Thoracic aorta (tissue), 2 donors: Measurements from ENCODE around the gene TARBP1. TPM values are rescaled to one million over a fixed set of nuclear protein-coding genes. Genes with fewer than 3 reads are reported as not detected.
A peak's percentile ranks its signal among the peaks of the same experiment; 100 is the strongest.

Experiments
- ATAC-seq: fragments of 150-250 bp; one replicate; pipeline ENCODE4 v1.8.0; 2017; ENCODE audit warnings: low read depth; ENCODE audit not compliant: insufficient number of reproducible peaks, low FRiP score
- DNase-seq: peaks from one replicate; pipeline ENCODE4 v3.0.0-alpha.2; 2020; ENCODE audit warnings: low spot score
- H3K27ac ChIP-seq, 2 donors: fragments of 200-600 bp; sonication (generic); 1 replicate in 1 of 2; 2 replicates in 1 of 2; pipeline ENCODE4 v1.5.1; 2016; ENCODE audit warnings: mild to moderate bottlenecking in 2 of 2, moderate library complexity in 2 of 2
- H3K27me3 ChIP-seq: fragments of 200-600 bp; sonication (generic); replicated peaks from 2 replicates; pipeline ENCODE4 v1.6.0; 2016; ENCODE audit warnings: mild to moderate bottlenecking; ENCODE audit not compliant: insufficient read depth
- H3K36me3 ChIP-seq: fragments of 200-600 bp; sonication (generic); one replicate; pipeline ENCODE4 v1.5.1; 2016
- H3K4me1 ChIP-seq, 2 donors: fragments of 200-600 bp; sonication (generic); 1 replicate in 1 of 2; 2 replicates in 1 of 2; pipeline versions ENCODE4 v1.5.1 to v1.6.0; 2016; ENCODE audit warnings: low read depth in 2 of 2, mild to moderate bottlenecking in 1 of 2; ENCODE audit not compliant: control insufficient read depth in 1 of 2
- H3K4me3 ChIP-seq: fragments of 200-600 bp; sonication (generic); 2 replicates; pipeline ENCODE4 v1.5.1; 2016; ENCODE audit warnings: mild to moderate bottlenecking
- H3K9me3 ChIP-seq: fragments of 200-600 bp; sonication (generic); 2 replicates; pipeline ENCODE4 v1.5.1; 2016
- total RNA-seq, 2 donors: library from RNA; depleted of rRNA; stranded (reverse); fragments of >200 nt; gene quantifications; one replicate each; pipeline versions ENCODE4 v1.1.0 to v1.2.3, GENCODE V29; 2016
- TF ChIP-seq, protein P1 (sequence below): fragments of 200-600 bp; sonication (generic); IDR thresholded peaks from one replicate; pipeline ENCODE4 v1.5.1; 2019; ENCODE audit warnings: antibody characterized with exemption

The TARBP1 gene
- total RNA-seq, 2 donors from 2014 or later, result 11.5 to 13.5 TPM

DNA sequence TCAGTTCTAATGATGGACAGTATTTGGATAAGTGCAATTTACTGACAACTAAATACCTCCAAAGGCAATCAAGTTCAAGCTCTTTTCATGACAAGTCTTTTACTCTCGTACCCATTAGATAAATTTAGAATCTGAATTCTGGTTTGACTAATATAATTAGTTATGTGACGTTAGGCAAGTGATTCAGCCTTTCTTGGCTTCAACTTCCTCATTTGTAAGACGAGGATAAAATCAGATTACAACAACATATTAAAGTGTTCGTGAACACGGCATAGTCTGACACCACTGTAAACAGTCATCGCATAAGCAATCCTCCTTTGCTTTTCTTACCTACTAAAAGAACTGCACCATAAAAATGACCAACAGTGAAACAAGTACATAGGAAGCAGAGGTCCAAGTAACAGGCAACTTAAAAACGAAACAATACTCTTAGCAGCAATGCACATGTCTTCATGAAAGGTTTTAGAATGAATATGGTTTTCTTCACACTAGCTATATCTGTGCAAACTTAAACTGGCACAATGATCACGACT, 80.1 kb downstream of the TARBP1 start:
- TF ChIP-seq, protein P1, sequence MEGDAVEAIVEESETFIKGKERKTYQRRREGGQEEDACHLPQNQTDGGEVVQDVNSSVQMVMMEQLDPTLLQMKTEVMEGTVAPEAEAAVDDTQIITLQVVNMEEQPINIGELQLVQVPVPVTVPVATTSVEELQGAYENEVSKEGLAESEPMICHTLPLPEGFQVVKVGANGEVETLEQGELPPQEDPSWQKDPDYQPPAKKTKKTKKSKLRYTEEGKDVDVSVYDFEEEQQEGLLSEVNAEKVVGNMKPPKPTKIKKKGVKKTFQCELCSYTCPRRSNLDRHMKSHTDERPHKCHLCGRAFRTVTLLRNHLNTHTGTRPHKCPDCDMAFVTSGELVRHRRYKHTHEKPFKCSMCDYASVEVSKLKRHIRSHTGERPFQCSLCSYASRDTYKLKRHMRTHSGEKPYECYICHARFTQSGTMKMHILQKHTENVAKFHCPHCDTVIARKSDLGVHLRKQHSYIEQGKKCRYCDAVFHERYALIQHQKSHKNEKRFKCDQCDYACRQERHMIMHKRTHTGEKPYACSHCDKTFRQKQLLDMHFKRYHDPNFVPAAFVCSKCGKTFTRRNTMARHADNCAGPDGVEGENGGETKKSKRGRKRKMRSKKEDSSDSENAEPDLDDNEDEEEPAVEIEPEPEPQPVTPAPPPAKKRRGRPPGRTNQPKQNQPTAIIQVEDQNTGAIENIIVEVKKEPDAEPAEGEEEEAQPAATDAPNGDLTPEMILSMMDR, result no peak
- no peaks in the 10 kb centered on the region for H3K9me3 ChIP-seq
- H3K27me3 ChIP-seq, result no peaks in the 10 kb centered on the region
- DNase-seq (no peak), ATAC-seq (no peak)
- no peaks in the 10 kb centered on the region for H3K36me3 ChIP-seq
- no peak overlapping the region for H3K27ac ChIP-seq
- H3K4me3 ChIP-seq, result peak overlapping the region; percentile 10
- peaks cover 0 to 3% of the 10 kb centered on the region in 2 donors for H3K4me1 ChIP-seq

DNA sequence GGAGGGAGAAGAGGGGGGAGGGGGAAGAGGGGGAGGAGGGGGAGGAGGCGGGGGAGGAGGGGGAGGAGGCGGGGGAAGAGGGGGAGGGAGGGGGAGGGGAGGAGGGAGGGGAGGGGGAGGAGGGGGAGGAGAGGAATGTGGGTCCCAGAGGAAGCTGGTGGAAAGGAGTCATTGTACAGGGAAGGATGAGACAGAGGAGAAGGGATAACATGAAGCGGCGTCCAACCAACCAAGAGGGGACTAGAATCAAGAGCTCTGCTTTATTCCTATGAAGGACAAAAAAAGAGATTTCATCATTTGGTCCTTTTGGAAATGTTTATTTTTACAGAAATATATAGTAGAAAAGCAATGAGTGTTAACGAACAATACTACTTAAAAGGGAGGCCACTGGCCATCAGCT, 81.2 kb downstream of the TARBP1 start:
- Histone ChIP-seq H3K4me1 (peaks cover 0 to 3% of the 10 kb centered on the region in 2 donors), H3K27ac (no peak overlapping the region), H3K9me3 (no peaks in the 10 kb centered on the region), H3K27me3 (no peaks in the 10 kb centered on the region), H3K36me3 (no peaks in the 10 kb centered on the region), H3K4me3 (no peak overlapping the region)
- DNase-seq (no peak), ATAC-seq (no peak)
- TF ChIP-seq, protein P1, result no peak

DNA sequence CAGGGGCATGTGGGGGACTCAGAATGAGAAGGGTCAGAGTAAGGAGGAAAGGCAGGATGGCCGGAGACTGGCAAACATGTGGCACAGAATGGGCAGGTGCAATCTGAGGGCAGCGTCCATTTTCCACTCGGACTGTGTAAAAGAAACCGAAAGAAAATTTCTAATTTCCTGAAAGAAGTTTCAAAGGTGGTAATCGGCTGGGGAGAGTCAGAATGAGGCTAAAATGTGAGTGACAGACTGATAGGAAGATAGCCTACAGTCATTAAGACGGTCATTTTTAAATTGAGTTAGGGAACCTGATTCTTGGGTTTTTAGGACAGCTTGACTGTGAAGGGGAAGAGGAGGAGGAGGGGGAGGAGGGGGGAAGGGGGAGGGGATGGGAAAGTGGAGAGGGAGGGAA, 82.1 kb downstream of the TARBP1 start:
- no peak overlapping the region for H3K4me3 ChIP-seq
- no peaks in the 10 kb centered on the region for H3K27me3 ChIP-seq
- TF ChIP-seq, protein P1, result no peak
- DNase-seq (no peak), ATAC-seq (no peak)
- H3K27ac ChIP-seq, result no peak overlapping the region
- H3K36me3 ChIP-seq, result no peaks in the 10 kb centered on the region
- H3K4me1 ChIP-seq, result peaks cover 0 to 3% of the 10 kb centered on the region in 2 donors
- H3K9me3 ChIP-seq, result no peaks in the 10 kb centered on the region

DNA sequence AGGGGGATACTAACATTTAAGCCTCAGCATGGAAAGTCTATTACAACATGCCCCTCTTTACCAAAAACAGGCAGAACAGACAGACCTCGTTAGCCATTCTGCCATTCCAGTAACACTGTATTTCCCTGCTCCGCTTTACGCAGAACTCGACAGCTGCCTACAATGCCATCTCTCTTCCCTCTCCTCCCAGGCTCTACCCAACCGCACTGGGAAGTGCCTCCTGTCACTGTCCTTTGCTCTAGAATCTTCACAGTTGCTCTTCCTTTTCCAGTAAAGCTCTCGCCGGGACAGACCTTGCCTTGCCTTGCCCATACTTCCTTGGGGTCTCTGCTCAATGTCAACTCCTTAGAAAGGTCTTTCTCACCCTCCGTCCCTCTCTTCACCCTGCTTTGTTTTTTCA, 82.9 kb downstream of the TARBP1 start:
- Histone ChIP-seq H3K9me3 (no peaks in the 10 kb centered on the region), H3K4me1 (peaks cover 0 to 3% of the 10 kb centered on the region in 2 donors), H3K27me3 (no peaks in the 10 kb centered on the region), H3K4me3 (no peak overlapping the region), H3K27ac (no peak overlapping the region), H3K36me3 (no peaks in the 10 kb centered on the region)
- DNase-seq (no peak), ATAC-seq (no peak)
- TF ChIP-seq, protein P1, result no peak

DNA sequence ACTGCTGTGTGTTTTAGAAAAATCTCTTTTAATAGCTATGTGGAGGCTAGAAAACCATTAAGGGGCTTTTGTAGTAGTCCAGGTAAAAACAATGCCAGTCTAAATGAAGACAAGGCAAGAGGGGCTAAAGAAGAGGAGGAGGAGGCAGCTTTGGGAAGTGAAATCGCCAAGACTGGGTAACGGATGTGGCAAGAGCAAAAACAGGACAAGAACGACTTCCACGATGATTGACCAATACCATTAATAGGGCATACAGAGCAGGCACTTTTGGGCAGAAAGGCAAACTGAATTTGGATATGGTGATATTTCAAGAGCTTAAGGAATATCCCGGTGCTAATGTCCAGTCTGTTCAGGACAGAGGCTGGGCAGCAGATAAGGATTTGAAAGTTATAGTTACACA, 83.7 kb downstream of the TARBP1 start:
- DNase-seq, result no peak
- no peaks in the 10 kb centered on the region for H3K9me3 ChIP-seq
- peaks cover 0 to 3% of the 10 kb centered on the region in 2 donors for H3K4me1 ChIP-seq
- H3K4me3 ChIP-seq, result no peak overlapping the region
- TF ChIP-seq, protein P1, result no peak
- H3K27me3 ChIP-seq, result no peaks in the 10 kb centered on the region
- H3K27ac ChIP-seq, result no peak overlapping the region
- ATAC-seq, result no peak
- H3K36me3 ChIP-seq, result no peaks in the 10 kb centered on the region
